ENCODE data around the gene SYMPK. TPM values are rescaled to one million over a fixed set of nuclear protein-coding genes. Genes with fewer than 3 reads are reported as not detected.
A peak's percentile ranks its signal among the peaks of the same experiment; 100 is the strongest.

The SYMPK gene
- total RNA-seq, 1 donor from 2014 or later = 93.0 TPM

- Mint-ChIP-seq H3K36me3 (peaks cover 11% of the 10 kb centered on the region), H3K9me3 (no peaks in the 10 kb centered on the region), H3K27me3 (no peaks in the 10 kb centered on the region), H3K27ac (no peak overlapping the region), H3K4me1 (ENCODE audit: unreplicated experiment) (peaks cover 18% of the 10 kb centered on the region), H3K4me3 (no peak overlapping the region)
- TF ChIP-seq, protein P1, sequence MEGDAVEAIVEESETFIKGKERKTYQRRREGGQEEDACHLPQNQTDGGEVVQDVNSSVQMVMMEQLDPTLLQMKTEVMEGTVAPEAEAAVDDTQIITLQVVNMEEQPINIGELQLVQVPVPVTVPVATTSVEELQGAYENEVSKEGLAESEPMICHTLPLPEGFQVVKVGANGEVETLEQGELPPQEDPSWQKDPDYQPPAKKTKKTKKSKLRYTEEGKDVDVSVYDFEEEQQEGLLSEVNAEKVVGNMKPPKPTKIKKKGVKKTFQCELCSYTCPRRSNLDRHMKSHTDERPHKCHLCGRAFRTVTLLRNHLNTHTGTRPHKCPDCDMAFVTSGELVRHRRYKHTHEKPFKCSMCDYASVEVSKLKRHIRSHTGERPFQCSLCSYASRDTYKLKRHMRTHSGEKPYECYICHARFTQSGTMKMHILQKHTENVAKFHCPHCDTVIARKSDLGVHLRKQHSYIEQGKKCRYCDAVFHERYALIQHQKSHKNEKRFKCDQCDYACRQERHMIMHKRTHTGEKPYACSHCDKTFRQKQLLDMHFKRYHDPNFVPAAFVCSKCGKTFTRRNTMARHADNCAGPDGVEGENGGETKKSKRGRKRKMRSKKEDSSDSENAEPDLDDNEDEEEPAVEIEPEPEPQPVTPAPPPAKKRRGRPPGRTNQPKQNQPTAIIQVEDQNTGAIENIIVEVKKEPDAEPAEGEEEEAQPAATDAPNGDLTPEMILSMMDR (conservative IDR thresholded peaks at IDR 0.05) = peak; percentile 26
- DNase-seq (ENCODE audit: extremely low spot score, unreplicated experiment) = no peak
Observed at GRCh38 chr19:45774765-45775164, 88.2 kb downstream of the SYMPK start.

DNA sequence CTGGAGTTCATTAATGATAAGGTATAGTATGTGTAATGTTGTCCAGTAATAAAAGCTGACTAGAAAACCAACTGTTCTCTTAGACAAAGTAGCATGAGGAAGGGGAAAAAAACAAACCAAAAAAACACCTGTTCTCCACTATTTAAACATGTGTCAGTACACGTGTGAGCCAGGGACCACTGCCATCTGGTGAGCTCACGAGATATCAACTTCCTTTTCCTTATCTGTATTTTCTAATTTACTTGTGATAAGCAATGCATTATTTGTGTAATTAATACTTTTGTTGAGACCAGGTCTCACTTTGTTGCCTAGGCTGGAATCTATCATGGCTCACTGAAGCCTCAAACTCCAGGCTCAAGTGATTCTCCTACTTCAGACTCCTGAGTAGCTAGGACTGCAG is 89.6 kb downstream of the SYMPK start:
- no peak overlapping the region for H3K27ac Mint-ChIP-seq
- H3K4me1 Mint-ChIP-seq (ENCODE audit: unreplicated experiment) = peaks cover 8% of the 10 kb centered on the region
- H3K9me3 Mint-ChIP-seq = no peaks in the 10 kb centered on the region
- TF ChIP-seq, protein P1 (conservative IDR thresholded peaks at IDR 0.05) = no peak
- DNase-seq (ENCODE audit: extremely low spot score, unreplicated experiment) = no peak
- H3K36me3 Mint-ChIP-seq = peaks cover 4% of the 10 kb centered on the region
- H3K4me3 Mint-ChIP-seq = no peak overlapping the region
- H3K27me3 Mint-ChIP-seq = no peaks in the 10 kb centered on the region

DNA sequence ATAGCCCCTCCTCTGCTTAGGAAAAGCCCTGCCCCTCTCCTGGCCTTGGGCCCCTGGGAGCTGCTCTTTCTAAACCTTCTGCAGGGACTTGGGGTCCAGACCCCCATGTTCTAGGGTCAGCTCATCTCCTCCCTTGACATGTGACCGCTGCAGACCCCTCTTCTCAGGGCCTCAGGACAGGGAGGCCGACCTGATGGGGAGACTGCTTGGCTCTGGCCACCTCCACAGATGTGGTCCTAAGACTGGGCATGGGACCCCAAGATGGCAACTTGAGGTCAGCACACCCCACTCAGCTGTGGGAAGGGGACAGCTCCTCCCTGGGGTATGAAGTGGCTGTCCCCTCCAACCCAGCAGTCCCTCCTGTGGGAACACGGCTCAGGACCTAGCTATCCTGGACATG is 90.0 kb downstream of the SYMPK start:
- Mint-ChIP-seq H3K36me3 (peaks cover 4% of the 10 kb centered on the region), H3K9me3 (no peaks in the 10 kb centered on the region), H3K4me1 (ENCODE audit: unreplicated experiment) (peaks cover 8% of the 10 kb centered on the region), H3K27ac (no peak overlapping the region), H3K4me3 (no peak overlapping the region), H3K27me3 (no peaks in the 10 kb centered on the region)
- DNase-seq (ENCODE audit: extremely low spot score, unreplicated experiment) = no peak
- TF ChIP-seq, protein P1 (conservative IDR thresholded peaks at IDR 0.05) = no peak

- Mint-ChIP-seq H3K4me3 (peak overlapping the region; percentile 3), H3K36me3 (peaks cover 4% of the 10 kb centered on the region), H3K27me3 (no peaks in the 10 kb centered on the region), H3K27ac (peak overlapping the region; percentile 17), H3K9me3 (no peaks in the 10 kb centered on the region), H3K4me1 (ENCODE audit: unreplicated experiment) (peaks cover 8% of the 10 kb centered on the region)
- TF ChIP-seq, protein P1 (conservative IDR thresholded peaks at IDR 0.05) = no peak
- DNase-seq (ENCODE audit: extremely low spot score, unreplicated experiment) = no peak
Observed at GRCh38 chr19:45772130-45772840, 90.7 kb downstream of the SYMPK start.

DNA sequence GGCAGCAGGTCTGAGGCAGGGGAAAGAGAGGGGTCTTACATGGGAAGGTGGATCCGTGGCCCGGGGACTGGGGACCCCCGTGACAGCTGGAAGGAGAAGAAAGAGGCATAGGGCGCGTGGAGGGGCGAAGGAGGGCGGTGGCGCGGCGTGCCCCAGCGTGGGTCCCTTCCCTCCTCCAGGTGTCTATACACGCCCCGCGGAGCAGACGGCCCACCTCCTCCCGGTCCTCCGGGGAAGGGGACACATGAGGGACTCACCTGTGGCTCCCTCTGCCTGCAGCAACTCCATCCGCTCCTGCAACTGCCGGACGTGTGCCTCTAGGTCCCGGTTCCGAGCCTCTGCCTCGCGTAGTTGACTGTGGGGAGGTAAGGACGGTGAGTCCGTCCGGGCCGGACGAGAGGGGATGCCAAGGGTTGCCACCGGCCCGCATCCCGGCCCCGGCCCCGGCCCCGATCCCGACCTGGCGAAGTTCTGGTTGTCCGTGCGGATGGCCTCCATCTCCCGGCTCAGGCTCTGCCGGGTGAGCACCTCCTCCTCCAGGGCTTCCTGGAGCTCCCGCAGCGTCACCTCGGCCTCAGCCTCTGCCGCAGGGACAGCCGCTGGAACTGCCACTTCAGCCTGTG is 91.5 kb downstream of the SYMPK start:
- no peak for DNase-seq (ENCODE audit: extremely low spot score, unreplicated experiment)
- no peaks in the 10 kb centered on the region for H3K36me3 Mint-ChIP-seq
- TF ChIP-seq, protein P1 (conservative IDR thresholded peaks at IDR 0.05) = no peak
- peaks cover 8% of the 10 kb centered on the region for H3K4me1 Mint-ChIP-seq (ENCODE audit: unreplicated experiment)
- peak overlapping the region; percentile 68 for H3K4me3 Mint-ChIP-seq
- no peaks in the 10 kb centered on the region for H3K9me3 Mint-ChIP-seq
- H3K27me3 Mint-ChIP-seq = no peaks in the 10 kb centered on the region
- H3K27ac Mint-ChIP-seq = peak overlapping the region; percentile 98

Measured in type B pancreatic cell (in vitro differentiated cells).